HG03095 (cell line): Measurements from ENCODE around the gene GRM5.

Experiments
- ATAC-seq: cut with Tn5 transposase; IDR thresholded peaks from one replicate; pipeline ENCODE4 v1.9.1; 2021; ENCODE audit warnings: moderate library complexity; ENCODE audit not compliant: unreplicated experiment

Gene GRM5

DNA sequence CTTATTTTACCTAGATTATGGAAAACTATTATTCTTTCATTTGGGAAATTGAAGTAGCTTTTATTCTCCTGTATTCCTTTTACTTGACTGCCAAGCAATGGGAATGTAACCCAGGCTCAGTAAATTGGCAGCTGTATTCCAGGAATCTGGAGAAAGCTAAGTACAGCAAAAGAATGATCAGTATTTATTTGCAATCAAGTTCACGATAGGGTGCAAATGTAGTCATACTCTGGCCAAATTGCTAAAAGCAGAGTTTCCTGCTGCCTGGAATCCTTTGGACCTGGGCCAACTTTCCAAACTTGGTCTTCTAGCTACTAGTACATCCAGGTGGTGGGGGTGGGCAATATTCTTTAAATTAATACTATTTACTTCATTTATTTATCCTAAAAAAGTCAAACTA lies 442.3 kb downstream of the GRM5 start:
- ATAC-seq, result no peak

DNA sequence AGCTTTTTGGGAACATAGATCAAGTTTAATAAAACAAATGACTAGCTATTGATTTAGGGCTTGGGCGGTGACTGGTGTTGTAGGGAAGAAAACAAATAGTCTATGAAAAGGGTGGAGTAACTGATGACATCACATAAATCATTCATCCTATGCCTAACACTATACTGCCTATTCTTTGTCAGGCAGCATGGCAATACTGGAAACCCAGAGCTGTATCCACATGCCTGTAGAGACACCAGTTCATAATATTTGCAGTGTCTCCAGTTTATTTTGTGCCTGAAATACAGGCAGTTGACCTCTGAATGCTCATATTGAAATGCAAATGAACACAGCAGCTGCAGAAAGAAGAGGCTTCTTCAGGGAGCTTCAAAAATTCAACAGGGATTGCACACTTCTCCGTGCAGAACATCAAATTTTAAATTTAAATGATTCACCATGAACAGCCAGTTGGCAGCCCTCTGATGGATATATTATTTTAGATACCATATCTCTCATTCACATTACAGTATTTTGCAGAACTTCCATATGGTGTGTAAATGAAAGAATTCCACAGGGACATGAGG lies 445.1 kb downstream of the GRM5 start:
- no peak for ATAC-seq

DNA sequence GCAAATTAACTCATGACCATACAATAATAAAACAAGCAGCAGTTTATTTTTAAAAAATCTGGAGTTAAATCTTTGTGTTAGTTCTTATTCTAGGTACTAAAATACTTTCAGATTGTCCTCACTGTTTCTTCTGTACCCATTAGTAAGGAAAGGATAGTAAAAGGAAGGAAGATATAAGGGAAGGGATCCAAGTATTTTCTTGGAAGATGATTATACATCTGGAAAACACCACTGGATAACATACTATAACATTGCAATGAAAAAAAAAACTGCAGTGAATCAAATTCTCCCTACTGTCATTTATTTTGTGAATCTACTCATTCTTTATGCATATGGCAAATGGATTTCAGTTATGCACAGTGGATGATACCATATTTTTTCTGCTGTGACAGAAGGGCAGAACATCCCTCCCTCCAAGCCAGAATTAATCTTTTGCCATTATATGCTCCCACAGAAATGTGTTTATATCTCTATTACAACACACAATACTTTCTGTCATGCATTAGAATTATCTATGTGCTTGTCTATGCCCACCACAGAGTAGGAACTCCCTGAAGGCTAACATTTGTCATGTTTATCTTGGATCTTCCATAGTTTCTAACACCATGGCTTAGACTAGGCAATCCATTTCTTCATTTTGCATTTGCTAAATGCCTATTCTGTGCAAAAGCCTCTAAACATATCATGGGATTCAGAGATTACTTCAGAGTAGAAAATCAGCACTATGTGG lies 446.0 kb downstream of the GRM5 start:
- ATAC-seq, result no peak

DNA sequence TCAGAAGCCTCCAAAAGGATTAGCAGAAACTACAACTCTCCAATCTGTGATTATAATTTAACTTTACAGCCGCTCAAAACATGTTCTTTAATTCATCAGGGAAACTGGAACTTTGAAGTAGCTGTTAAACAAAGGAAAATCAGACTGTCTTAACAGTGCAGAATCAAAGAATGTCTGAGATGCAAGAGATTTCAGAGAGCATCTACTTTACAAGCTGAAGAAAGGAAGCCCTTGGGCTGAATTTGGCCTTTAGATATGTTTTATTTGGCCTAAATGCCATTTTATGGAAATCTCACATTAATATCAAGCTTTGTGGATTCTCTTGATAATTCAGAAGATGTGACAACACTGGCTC lies 446.7 kb downstream of the GRM5 start:
- ATAC-seq, result no peak

DNA sequence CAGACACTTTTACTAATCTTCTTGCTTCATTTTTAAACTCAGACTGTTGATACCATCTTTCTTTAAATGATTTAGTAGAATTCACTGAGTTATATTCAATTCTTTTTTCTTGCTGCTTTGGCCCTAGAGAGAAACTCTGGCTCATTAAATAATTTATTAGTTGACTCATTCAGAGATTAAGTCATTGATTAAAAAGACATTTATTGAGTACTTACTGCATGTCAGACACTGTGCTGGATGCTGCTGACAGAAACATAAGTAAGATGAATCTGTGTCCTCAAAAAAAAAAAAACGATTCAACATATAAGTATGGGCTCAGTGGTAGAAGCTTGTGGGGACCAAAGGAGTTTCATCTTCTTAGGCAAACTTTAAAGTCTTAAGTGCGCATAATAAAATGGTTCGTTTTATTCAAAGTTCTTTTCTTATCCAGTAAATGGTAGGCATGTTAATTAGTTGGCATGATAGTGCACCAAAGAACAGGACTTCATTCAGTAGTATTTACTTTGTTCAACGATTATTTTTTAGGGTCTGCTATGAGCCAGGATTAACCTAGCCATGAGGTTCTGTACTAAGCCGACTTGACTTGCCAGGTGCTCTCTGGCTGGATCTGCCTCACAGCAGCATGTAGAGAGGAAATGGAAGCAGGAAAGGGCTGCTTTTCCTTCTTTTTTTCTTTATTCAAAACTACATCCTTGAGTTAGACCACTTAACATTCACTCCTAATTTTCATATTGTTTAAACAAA lies 447.3 kb downstream of the GRM5 start:
- no peak for ATAC-seq

DNA sequence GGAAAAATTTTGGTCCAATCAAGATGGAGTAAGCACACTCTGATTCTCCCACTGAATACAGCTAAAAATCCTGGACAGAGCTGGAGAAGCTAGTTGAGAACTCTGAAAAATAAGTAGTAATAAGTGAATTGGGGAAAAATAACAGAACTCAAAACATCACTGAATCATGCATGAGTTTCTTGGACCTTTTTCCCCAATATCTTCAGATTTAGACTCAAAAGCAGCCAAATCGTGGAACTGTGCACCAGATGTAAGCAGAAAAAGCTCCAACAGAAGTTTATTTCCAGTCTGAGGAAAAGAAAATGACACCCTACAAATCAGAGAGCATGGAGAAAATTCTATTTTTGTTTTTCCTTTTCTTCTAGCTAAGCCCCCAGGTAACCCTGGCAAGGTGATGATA lies 448.6 kb downstream of the GRM5 start:
- ATAC-seq, result no peak

DNA sequence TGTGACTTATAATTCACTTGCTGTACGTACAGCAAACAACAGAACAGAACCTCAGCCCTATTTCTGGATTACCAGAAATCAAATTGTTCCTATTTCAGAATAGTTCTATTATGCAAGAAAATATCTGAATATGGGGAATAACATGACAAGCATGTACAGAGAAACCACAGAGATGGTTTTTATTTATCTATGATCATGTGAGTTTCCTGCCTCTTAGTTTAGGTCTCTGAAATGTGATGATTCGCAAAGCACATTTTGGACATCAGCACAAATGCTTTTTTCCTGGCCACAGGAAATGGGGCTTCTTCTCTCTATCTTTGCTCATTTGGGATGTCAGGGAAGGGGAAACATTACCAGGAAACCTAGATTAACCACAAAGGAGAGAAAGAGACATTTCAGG lies 461.5 kb downstream of the GRM5 start:
- no peak for ATAC-seq

DNA sequence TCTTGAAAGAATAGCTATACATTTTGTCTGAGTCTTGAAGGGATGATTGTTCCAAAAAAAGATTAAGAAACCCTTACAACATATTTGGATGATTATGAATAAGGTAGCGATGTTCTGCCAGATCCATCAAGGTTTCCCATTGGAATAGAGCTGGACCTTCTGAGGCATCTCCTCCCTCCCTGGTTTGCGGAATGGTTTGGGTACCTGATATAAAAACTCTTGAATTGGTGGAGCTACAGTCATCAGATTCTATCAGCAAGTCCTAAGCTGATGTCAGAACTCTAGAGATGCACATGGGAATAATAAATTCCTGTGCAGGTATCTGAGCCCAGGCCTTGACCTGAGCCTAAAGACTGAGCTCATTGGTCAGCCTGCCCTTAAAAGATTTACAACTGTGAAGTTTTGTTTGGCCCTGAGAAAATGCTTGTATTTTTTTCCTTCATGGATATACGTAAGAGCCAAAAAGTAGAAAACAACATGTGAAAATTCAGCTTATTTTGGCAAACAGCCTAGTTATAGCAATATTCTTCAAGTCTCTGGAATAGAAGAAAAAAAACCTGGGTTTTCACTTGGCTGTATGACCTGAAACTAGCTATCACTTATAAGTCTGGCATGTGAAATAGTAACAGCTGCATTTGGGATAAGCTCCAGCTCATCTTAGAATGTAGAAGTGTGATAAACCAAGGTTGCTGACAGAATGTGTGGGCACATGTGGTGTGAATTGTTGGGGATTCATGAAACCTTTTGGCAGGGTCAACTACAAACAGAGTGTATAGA lies 462.5 kb downstream of the GRM5 start:
- no peak for ATAC-seq

DNA sequence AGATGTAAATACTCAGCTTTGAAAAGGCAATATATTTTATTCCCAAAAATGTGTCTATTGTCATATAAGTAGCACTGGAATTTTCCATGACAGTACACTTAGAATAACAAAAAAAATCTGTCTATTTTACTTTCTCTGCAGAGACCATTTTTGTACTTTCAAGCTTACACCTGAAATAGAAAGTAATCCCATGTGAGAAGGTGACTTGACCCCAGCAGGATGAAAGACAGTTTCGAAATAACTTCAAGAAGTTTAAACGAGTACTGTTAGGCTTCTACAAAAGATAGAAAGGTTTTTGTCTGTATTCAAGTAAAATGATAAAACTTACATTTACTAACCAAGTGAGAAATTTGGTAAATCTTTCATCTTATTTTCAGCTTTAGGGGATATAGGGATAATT lies 468.4 kb downstream of the GRM5 start:
- no peak for ATAC-seq

DNA sequence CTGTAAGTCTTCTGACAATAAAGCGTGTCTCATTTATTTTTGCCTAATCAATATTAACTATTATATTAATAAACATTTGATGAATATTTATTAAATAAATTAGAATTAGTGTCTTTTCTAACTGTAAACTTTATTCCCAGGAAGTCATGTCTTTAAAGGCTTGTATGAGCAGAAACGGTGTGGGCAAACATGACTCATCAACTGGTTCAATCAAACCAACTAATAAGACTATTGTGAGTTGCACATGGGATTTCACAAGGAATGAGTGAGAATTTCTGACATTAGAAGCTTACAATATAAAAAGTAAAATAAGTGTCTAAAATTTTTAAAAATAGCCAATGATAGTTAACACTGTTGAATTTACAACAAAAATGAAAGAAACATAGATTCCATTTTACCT lies 469.0 kb downstream of the GRM5 start:
- no peak for ATAC-seq

DNA sequence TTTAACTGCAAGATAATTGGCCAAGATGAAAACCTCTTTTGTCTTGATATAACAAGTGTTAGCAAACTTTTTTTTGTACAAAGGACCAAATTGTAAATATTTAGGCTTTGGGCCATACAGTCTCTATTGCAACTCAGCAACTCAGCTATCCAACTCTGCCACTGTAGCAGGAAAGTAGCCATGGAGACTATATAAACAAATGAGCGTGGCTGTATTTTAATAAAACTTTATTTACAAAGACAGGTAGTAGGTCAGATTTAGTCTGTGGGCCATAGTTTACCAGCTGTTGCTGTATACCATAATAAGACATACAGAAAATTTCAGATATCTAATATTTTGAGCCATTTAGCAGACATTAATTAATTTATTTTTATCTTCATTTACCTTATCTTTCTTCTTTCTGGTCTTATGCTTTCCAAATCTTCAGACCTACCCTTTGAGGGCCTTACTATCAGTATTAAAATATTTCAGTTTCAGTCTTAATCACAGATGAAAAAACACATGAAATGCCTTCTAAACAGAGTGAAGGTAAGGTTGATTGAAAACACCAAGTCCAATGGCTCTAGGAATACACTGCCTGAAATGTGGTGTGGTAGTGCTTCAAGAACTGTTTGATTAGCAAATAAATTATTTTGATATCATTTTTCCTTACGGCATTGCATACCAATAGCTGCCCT lies 471.4 kb downstream of the GRM5 start:
- no peak for ATAC-seq

DNA sequence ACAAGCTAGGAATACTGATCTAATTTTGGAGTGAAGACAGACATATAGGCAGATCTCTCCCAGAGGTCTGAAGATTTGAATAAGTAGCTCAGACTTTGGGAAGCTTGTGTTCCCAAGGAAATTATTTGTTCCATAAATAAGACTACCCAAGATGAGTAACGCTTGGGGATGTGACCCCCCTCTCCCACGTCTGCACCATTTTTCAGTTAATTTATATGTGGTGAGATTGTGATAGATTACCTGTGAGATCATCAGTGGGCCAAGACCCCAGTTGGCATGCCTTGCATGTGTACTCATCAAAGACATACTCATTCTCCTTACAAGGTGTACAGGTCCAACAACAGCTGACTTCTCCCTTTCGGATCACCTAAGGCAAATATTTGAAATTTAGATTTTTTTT lies 475.4 kb downstream of the GRM5 start:
- no peak for ATAC-seq

DNA sequence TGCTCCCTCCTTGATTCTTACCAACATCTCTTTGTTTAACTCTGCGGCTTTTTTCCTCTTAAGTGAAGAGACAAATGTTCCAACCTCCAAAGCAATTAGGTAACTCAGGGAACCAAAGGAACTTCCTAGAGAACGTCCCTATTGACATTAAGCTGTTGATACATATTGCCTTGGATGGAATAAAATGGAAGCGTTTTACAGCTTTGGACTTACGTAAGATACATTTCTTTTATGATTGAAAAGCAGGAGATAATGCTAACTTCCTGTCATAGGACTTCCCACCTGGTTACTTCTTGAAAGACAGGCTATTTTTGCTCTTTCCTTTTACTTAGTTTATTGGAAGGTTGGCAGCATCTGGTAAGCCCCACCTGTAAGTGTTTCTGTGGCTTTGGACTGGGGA lies 482.5 kb downstream of the GRM5 start:
- no peak for ATAC-seq

DNA sequence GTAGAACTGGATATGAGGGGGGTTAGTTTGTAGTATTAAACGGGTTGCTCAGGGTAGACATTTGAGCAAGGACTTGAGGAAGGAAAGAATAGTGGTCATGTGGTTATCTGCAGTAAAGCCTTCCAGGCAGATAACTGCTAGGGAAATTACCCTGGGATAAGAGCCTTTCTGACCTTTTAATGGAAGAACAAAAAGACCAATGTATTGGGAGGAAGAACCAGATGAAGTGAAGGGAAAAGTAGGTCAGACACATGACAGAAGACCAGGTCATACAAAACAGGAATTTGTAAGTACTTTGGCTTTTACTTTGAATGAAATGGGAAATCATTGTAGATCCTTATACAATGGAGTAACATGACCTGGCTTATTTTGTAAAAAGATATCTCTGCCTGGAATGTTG lies 486.3 kb downstream of the GRM5 start:
- ATAC-seq, result no peak

DNA sequence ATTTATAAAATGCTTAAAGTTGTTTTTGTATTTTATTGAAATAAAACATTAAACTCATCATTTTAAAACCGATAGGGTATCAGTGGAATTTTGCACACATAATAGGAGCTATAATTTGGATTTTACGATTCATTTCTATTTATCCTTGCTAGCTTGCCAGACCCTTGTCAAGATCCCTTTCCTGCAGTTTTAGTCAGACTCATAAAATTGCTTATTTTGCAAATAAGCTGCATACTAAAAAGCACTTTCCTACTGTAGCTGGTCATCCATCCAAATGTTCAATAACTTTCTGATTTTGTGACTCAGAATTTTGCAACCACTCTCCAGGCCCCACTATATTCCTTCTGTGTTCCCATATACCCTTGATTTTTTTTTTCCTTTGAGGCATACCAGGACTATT lies 489.0 kb downstream of the GRM5 start:
- no peak for ATAC-seq

DNA sequence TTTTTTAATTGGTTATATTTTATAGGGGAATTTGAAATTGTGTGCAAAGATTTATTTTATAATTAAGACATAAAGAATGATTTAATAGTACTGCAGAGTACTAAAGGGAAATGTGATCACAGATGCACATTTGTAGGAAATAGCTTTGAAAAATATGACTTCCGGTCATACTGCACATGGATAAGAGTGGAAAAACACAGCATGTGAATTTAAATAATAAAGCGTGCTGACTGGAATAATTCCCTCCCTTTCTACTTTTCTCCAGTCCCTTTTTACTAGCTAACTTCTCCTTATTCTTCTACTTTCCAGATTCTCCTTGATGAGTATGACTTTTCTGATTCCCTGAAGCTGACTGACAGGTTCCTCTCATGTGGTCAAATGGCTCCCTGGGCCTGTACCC lies 489.9 kb downstream of the GRM5 start:
- ATAC-seq, result no peak

DNA sequence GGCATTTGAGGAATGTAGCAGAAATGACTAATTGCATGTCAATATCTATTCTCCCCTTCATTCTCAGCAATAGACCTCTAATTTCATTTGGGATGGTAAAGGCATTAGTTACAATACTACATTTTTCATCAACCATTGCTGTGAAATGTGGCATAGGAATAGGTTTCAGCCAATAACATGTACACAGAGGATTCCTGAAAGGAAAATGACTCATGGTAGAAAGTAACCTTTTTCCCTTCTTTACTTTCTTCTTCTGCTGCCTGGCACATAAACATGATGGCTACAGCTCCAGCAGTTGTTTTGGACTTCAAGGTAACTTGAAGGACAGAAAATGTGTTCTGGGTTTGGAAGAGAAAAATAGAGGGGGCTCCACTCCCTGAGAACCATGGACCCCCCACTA lies 496.4 kb downstream of the GRM5 start:
- ATAC-seq, result no peak

DNA sequence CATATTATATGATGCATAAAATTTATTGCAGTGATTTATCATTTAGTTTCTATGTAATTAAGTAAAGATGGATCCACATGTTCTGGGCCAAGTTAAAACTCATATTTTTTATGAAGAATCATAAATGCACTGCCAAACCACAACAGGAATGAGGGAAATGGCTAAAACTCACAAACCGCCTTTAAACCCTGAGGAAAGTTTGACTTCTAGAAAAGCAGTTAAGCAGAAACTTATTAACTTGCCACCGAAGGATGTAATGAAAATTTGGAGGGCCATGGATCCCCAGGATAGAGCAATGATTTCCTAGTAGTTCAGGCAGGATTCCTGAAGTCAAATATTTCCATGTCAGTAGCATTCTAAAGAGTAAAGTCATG lies 510.0 kb downstream of the GRM5 start:
- no peak for ATAC-seq

DNA sequence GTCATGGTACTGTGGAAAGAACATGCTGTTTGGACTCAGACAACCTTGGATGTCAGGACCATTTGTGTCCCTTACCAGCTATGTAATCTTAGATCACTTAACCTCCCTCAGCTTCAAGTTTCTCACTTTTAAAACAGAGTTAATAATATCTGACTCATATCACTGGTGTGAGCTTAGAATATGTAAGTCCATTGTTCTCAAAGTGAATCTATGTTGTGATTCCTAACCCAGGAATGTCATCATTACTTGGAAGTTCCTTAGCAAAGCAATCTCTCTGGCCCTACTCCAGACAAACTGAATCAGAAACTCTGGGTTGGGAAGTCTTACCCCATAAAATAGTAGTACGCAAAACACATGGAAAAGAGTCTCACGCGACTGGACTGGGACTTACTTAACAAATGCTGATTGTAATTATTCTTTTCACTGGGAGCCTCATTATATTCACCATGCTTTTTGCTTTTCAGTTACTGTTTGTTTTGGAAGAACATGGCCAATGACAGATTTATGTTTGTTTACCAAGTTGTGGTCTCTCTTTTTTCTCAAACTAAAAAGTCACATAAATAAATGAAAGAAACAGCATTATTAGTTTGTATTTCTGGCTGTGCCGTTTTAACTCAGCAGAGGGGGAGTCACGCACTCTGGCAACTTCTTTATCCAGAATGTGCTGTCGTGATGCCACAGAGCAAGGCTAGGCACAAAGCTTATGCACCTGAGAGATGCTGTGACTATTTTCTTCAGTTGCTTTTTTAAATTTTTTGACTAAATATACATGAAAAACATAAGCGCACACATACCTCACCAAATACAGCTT lies 510.6 kb downstream of the GRM5 start:
- no peak for ATAC-seq

DNA sequence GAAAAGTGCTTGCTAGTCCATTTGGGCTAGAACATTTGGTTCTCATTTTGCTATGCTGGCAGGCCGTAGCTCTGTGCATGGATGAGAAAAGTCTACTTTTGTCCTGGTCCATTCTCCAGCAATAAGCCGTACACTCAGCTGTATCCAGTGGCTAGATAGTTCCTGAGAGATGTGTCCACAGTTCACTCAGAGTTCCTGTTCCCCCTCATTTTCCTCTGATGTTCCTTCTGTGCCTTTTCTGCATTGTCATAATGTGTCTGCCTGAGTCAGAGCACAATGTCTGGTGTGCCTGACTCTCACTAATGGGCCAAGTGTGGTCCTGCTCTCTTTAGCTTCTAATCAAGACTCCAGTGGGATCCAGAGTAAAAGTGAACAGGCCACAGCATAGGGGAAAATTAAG lies 512.6 kb downstream of the GRM5 start:
- ATAC-seq, result no peak
